Measurements from ENCODE around the gene ACAP2.

DNA sequence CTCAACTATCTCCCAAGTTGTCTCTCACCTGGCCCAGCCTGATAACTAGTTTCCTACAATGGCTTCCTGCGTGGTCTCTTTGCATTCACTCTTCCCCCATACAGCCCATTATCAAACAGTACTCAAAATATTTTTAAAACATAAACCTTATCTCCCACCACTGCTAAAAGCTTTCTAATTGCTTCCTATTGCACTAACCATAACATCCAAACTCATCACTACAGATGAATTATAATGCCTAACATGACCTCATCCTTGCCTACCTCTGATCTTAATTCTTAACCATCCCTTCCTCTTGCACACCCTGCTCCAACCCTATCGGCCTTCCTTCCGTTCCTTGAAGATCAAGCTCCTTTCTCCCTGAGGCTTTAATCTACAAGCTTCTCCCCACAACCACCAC is 17.0 kb downstream of the ACAP2 start:
- TF ChIP-seq CTCF (IDR thresholded peaks at IDR 0.05; ENCODE audit: poor library complexity) (no peak), EZH2phosphoT487 (IDR thresholded peaks at IDR 0.05; ENCODE audit: low read depth, severe bottlenecking, unreplicated experiment) (no peak), EZH2 (IDR thresholded peaks at IDR 0.05; ENCODE audit: borderline replicate concordance) (no peak)

Data from hepatocyte (in vitro differentiated cells).